IMR-90 (cell line): ENCODE measurements around the gene METRNL. TPM values are rescaled to one million over a fixed set of nuclear protein-coding genes. Genes with fewer than 3 reads are reported as not detected.

Source experiments
- ATAC-seq: fragments of 200-7000 bp; cut with Tn5 transposase; 2 replicates; pipeline ENCODE4 v1.9.1; 2020; ENCODE audit warnings: low read depth, mild to moderate bottlenecking, moderate library complexity
- BruUV-seq: library from RNA; stranded (reverse); fragments of 400-500 nt; replicated peaks from 2 replicates; lab custom pipeline; 2021; lab: Mats Ljungman, UMichigan
- CTCF ChIA-PET: fragments of 300-600 bp; formaldehyde crosslinking; extraction: SDS; loops from one replicate; lab custom pipeline; 2021; ENCODE audit warnings: antibody characterized with exemption; lab: Yijun Ruan, JAX
- POLR2A ChIA-PET: fragments of 300-600 bp; sonication (Branson Sonifier 250); formaldehyde crosslinking; loops from one replicate; lab custom pipeline; 2022; ENCODE audit warnings: antibody characterized with exemption; ENCODE audit not compliant: unreplicated experiment; lab: Charles Lee
- DNase-seq: peaks from one replicate; pipeline ENCODE4 v3.0.0; 2013
- H2AFZ ChIP-seq: replicated peaks from 2 replicates; pipeline ENCODE3; 2013; ENCODE audit warnings: low read length, mild to moderate bottlenecking; ENCODE audit not compliant: poor library complexity
- H2AK5ac ChIP-seq: 2 replicates; pipeline ENCODE4 v1.6.1; 2013; ENCODE audit warnings: low read depth, low read length, inconsistent platforms
- H2AK9ac ChIP-seq: replicated peaks from 2 replicates; pipeline ENCODE3; 2013; ENCODE audit warnings: mild to moderate bottlenecking, low read depth, low read length, moderate library complexity; ENCODE audit not compliant: poor library complexity
- H2BK120ac ChIP-seq: 2 replicates; pipeline ENCODE4 v1.6.1; 2013; ENCODE audit warnings: low read depth, low read length, inconsistent platforms
- H2BK15ac ChIP-seq: 3 replicates; pipeline ENCODE4 v1.6.1; 2013; ENCODE audit warnings: low read depth, low read length, inconsistent platforms
- H2BK20ac ChIP-seq: 2 replicates; pipeline ENCODE4 v1.6.1; 2013; ENCODE audit warnings: low read depth, mild to moderate bottlenecking, inconsistent platforms, low read length, moderate library complexity
- H2BK5ac ChIP-seq: 2 replicates; pipeline ENCODE4 v1.6.1; 2013; ENCODE audit warnings: mild to moderate bottlenecking, low read depth, low read length, inconsistent platforms; ENCODE audit not compliant: poor library complexity, severe bottlenecking
- H3K14ac ChIP-seq: replicated peaks from 2 replicates; pipeline ENCODE4 v1.6.1; 2013; ENCODE audit warnings: low read depth, low read length, inconsistent platforms
- H3K18ac ChIP-seq: 2 replicates; pipeline ENCODE4 v1.6.1; 2013; ENCODE audit warnings: low read depth, low read length, control low read depth
- H3K23ac ChIP-seq: 2 replicates; pipeline ENCODE4 v1.6.1; 2013; ENCODE audit warnings: low read depth, low read length, inconsistent platforms
- H3K27ac ChIP-seq: 2 replicates; pipeline ENCODE4 v1.5.1; 2013; ENCODE audit warnings: mild to moderate bottlenecking, control low read depth, low read length; ENCODE audit not compliant: insufficient read depth
- H3K27me3 ChIP-seq: 2 replicates; pipeline ENCODE4 v1.6.1; 2013; ENCODE audit warnings: low read length; ENCODE audit not compliant: control insufficient read depth, insufficient read depth
- H3K36me3 ChIP-seq: 2 replicates; pipeline ENCODE4 v1.6.1; 2013; ENCODE audit warnings: low read length, mixed read lengths; ENCODE audit not compliant: control insufficient read depth, insufficient read depth
- H3K4ac ChIP-seq: 2 replicates; pipeline ENCODE4 v1.6.1; 2013; ENCODE audit warnings: low read depth, low read length, inconsistent platforms
- H3K4me1 ChIP-seq: 2 replicates; pipeline ENCODE4 v1.6.1; 2013; ENCODE audit warnings: low read length, mixed read lengths; ENCODE audit not compliant: control insufficient read depth, insufficient read depth
- H3K4me2 ChIP-seq: 2 replicates; pipeline ENCODE4 v1.6.1; 2013; ENCODE audit warnings: low read depth, mild to moderate bottlenecking, control low read depth, low read length, moderate library complexity
- H3K4me3 ChIP-seq: 2 replicates; pipeline ENCODE4 v1.5.1; 2013; ENCODE audit warnings: low read depth, mild to moderate bottlenecking, control low read depth, low read length, moderate library complexity; ENCODE audit not compliant: insufficient read depth
- H3K56ac ChIP-seq: 2 replicates; pipeline ENCODE4 v1.6.1; 2013; ENCODE audit warnings: low read length, inconsistent platforms; ENCODE audit not compliant: insufficient read depth; ENCODE audit errors: extremely low read depth
- H3K79me1 ChIP-seq, 2 experiments: 2 replicates each; pipeline ENCODE4 v1.6.1; 2013; ENCODE audit warnings: low read length in 2 of 2, inconsistent platforms in 1 of 2, low read depth in 1 of 2
- H3K9ac ChIP-seq: 2 replicates; pipeline ENCODE4 v1.6.1; 2013; ENCODE audit warnings: low read depth, low read length, control low read depth
- H3K9me1 ChIP-seq: 2 replicates; pipeline ENCODE4 v1.6.1; 2013; ENCODE audit warnings: low read length, inconsistent platforms; ENCODE audit not compliant: insufficient read depth
- H3K9me3 ChIP-seq: 2 replicates; pipeline ENCODE4 v1.6.1; 2013; ENCODE audit warnings: low read length; ENCODE audit not compliant: control insufficient read depth, insufficient read depth
- H4K20me1 ChIP-seq: 2 replicates; pipeline ENCODE4 v1.6.1; 2013; ENCODE audit warnings: low read length, inconsistent platforms; ENCODE audit not compliant: insufficient read depth
- H4K5ac ChIP-seq: 2 replicates; pipeline ENCODE4 v1.6.1; 2013; ENCODE audit warnings: mild to moderate bottlenecking, low read depth, low read length, control low read depth
- H4K8ac ChIP-seq, 2 experiments: 2 replicates each; pipeline ENCODE4 v1.6.1; 2013; ENCODE audit warnings: low read depth in 2 of 2, low read length in 2 of 2, control low read depth in 1 of 2, inconsistent platforms in 1 of 2
- H4K91ac ChIP-seq: 2 replicates; pipeline ENCODE4 v1.6.1; 2013; ENCODE audit warnings: low read depth, low read length, inconsistent platforms; ENCODE audit not compliant: insufficient read depth
- CEBPB ChIP-seq: IDR thresholded peaks from 2 replicates; pipeline ENCODE4 v1.6.1; 2012; ENCODE audit warnings: low read depth, low read length, improper control_type of control experiment
- FOS ChIP-seq: fragments of 150-350 bp; IDR thresholded peaks from 2 replicates; pipeline ENCODE4 v1.6.1; 2016; ENCODE audit warnings: low read depth, low read length
- MAFK ChIP-seq: IDR thresholded peaks from 2 replicates; pipeline ENCODE4 v1.6.1; 2012; ENCODE audit warnings: low read depth, low read length, improper control_type of control experiment
- MAZ ChIP-seq: IDR thresholded peaks from 2 replicates; pipeline ENCODE4 v1.6.1; 2012; ENCODE audit warnings: low read depth, mild to moderate bottlenecking, low read length, improper control_type of control experiment, moderate library complexity, borderline replicate concordance
- MXI1 ChIP-seq: IDR thresholded peaks from 2 replicates; pipeline ENCODE4 v1.6.1; 2012; ENCODE audit warnings: low read depth, mild to moderate bottlenecking, low read length, moderate library complexity, borderline replicate concordance
- NFE2L2 ChIP-seq: fragments of 150-350 bp; IDR thresholded peaks from 2 replicates; pipeline ENCODE4 v1.6.1; 2016; ENCODE audit warnings: low read depth, mild to moderate bottlenecking, low read length
- POLR2A ChIP-seq: IDR thresholded peaks from 2 replicates; pipeline ENCODE4 v1.6.1; 2012; ENCODE audit warnings: mild to moderate bottlenecking, low read depth, low read length
- RAD21 ChIP-seq: IDR thresholded peaks from 2 replicates; pipeline ENCODE4 v1.6.1; 2012; ENCODE audit warnings: low read length, improper control_type of control experiment
- RFX5 ChIP-seq: IDR thresholded peaks from 2 replicates; pipeline ENCODE4 v1.8.0; 2012; ENCODE audit warnings: low read depth, mild to moderate bottlenecking, low read length, moderate library complexity
- SMC3 ChIP-seq: fragments of 150-350 bp; IDR thresholded peaks from 2 replicates; pipeline ENCODE4 v1.6.1; 2016; ENCODE audit warnings: low read depth, mild to moderate bottlenecking, antibody characterized with exemption, low read length, moderate library complexity
- WGBS, 2 experiments: methylation state at CpG; one replicate each; pipeline versions ENCODE4 v1.1.5 to v1.1.7; 2013; ENCODE audit warnings: missing lambda C conversion rate in 2 of 2; ENCODE audit not compliant: insufficient read length in 1 of 2; ENCODE audit errors: extremely low coverage in 2 of 2; 5-methylcytosine and 5-hydroxymethylcytosine counted together
- dilution Hi-C: fragments of 300-500 bp; cut with HindIII; formaldehyde crosslinking; loops from one replicate; pipeline ENCODE4 v1.14.3; 2018; ENCODE audit warnings: low sequenced_read_pairs; ENCODE audit not compliant: unreplicated experiment
- in situ Hi-C: fragments of 300-500 bp; cut with MboI; formaldehyde crosslinking; loops from 3 replicates; pipeline ENCODE4 v1.14.3; 2019; ENCODE audit warnings: low sequenced_read_pairs, inconsistent platforms, mixed read lengths
- intact Hi-C: fragments of 100-400 bp; cut with micrococcal nuclease; formaldehyde crosslinking; loops from 2 replicates; pipeline ENCODE4 v1.10.0; 2022
- polyA plus RNA-seq, 3 experiments: library from polyadenylated mRNA; depleted of rRNA; stranded (reverse); fragments of >200 nt; gene quantifications; 2 replicates each; pipeline ENCODE4 v1.2.3, GENCODE V29; 2012; ENCODE audit warnings: low replicate concordance in 1 of 3
- total RNA-seq: library from RNA; depleted of rRNA; stranded (reverse); fragments of >200 nt; gene quantifications from 2 replicates; pipeline ENCODE4 v1.2.3, GENCODE V29; 2012
- TF ChIP-seq, protein P1 (sequence below): conservative IDR thresholded peaks from 2 replicates; pipeline ENCODE4 v1.5.1; 2012; ENCODE audit warnings: mild to moderate bottlenecking, low read depth, low read length, improper control_type of control experiment
- TF ChIP-seq, protein P2 (sequence below): fragments of 150-350 bp; IDR thresholded peaks from 2 replicates; pipeline ENCODE4 v1.6.1; 2016; ENCODE audit warnings: low read depth, mild to moderate bottlenecking, low read length, moderate library complexity, borderline replicate concordance

Gene METRNL
- total and polyA plus RNA-seq, 2 of the 4 experiments (the other 2 are of a cell fraction): 17.9 to 48.2 TPM

DNA sequence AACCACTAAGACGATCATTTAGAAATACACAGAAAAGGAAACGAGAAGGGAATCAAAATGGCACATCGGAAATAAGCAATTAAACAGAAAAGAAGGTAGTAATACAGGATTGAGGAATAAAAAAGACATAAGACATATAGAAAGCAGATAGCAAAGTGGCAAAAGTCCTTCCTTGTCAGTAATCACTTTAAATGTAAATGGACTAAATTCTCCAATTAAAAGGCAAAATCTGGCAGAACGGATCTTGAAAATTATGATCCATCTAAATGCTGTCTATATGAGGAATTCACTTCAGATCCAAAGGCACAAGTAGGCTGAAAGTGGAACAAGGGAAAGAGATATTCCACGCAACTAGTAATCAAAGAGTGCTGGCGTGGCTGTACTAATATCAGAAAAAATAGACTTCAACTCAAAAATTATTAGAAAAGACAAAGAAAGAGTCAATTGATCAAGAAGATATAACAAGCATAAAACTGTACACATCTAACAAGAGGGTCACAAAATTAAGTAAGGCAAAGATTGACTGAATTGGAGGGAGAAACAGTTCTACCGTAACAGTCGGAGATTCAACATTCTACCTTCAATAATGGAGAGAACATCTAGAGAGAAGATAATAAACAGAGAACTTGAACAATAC lies 36.8 kb upstream of the METRNL start:
- dilution Hi-C loops: no loop called here

More for the DNA sequence above, 36.8 kb upstream of the METRNL start:
- Histone ChIP-seq H3K4me3 (no peak overlapping the region), H3K18ac (no peak overlapping the region), H3K4me1 (no peaks in the 10 kb centered on the region), H2AFZ (no peak overlapping the region), H2BK20ac (no peak overlapping the region), H2BK5ac (no peak overlapping the region), H3K9ac (no peak overlapping the region), H4K8ac (no peak overlapping the region), H4K20me1 (no peaks in the 10 kb centered on the region), H3K23ac (no peak overlapping the region), H3K36me3 (peaks cover 6% of the 10 kb centered on the region), H3K4ac (no peak overlapping the region), H3K56ac (no peak overlapping the region), H2BK120ac (no peak overlapping the region), H3K27me3 (no peaks in the 10 kb centered on the region), H3K79me1 (peaks cover 12 to 17% of the 10 kb centered on the region in 2 experiments; a peak in 3 of 4 replicates), H4K91ac (no peak overlapping the region), H3K9me3 (peaks cover 20% of the 10 kb centered on the region), H3K27ac (no peak overlapping the region), H3K14ac (no peak overlapping the region), H2AK5ac (no peak overlapping the region), H2BK15ac (no peak overlapping the region), H2AK9ac (no peak overlapping the region), H4K5ac (no peak overlapping the region), H3K9me1 (no peaks in the 10 kb centered on the region), H3K4me2 (no peak overlapping the region)
- ATAC-seq (no peak), DNase-seq (no peak)
- in situ Hi-C loops: no loop called here
- POLR2A ChIA-PET: no interaction called here
- intact Hi-C loops: loop anchor here (10.0 kb wide), 1 partner anchor 48 kb away; no protein-coding TSS in a partner anchor
- TF ChIP-seq, protein P1, sequence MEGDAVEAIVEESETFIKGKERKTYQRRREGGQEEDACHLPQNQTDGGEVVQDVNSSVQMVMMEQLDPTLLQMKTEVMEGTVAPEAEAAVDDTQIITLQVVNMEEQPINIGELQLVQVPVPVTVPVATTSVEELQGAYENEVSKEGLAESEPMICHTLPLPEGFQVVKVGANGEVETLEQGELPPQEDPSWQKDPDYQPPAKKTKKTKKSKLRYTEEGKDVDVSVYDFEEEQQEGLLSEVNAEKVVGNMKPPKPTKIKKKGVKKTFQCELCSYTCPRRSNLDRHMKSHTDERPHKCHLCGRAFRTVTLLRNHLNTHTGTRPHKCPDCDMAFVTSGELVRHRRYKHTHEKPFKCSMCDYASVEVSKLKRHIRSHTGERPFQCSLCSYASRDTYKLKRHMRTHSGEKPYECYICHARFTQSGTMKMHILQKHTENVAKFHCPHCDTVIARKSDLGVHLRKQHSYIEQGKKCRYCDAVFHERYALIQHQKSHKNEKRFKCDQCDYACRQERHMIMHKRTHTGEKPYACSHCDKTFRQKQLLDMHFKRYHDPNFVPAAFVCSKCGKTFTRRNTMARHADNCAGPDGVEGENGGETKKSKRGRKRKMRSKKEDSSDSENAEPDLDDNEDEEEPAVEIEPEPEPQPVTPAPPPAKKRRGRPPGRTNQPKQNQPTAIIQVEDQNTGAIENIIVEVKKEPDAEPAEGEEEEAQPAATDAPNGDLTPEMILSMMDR: no peak
- TF ChIP-seq MXI1 (no peak), RFX5 (no peak), CEBPB (no peak), NFE2L2 (no peak), MAFK (no peak), SMC3 (no peak), RAD21 (no peak), MAZ (no peak), POLR2A (no peak), FOS (no peak)
- TF ChIP-seq, protein P2, sequence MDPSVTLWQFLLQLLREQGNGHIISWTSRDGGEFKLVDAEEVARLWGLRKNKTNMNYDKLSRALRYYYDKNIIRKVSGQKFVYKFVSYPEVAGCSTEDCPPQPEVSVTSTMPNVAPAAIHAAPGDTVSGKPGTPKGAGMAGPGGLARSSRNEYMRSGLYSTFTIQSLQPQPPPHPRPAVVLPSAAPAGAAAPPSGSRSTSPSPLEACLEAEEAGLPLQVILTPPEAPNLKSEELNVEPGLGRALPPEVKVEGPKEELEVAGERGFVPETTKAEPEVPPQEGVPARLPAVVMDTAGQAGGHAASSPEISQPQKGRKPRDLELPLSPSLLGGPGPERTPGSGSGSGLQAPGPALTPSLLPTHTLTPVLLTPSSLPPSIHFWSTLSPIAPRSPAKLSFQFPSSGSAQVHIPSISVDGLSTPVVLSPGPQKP: no peak
- CTCF ChIA-PET: no interaction called here
- BruUV-seq: no TSS peak
- no CpG with 5 or more reads among the region's 8 CpGs for WGBS, 2 experiments
